Measurements from ENCODE around the gene KLHL7. TPM values are rescaled to one million over a fixed set of nuclear protein-coding genes. Genes with fewer than 3 reads are reported as not detected.
A peak's percentile ranks its signal among the peaks of the same experiment; 100 is the strongest.

Gene KLHL7
- total and polyA plus RNA-seq, 10 donors: 8.8 to 31.6 (median 20.1) TPM

GRCh38 chr7:23100697-23101096 is 4.9 kb upstream of the KLHL7 start:
- Histone ChIP-seq H3K27ac (no peak overlapping the region), H3K27me3 (replicated peaks in 1 of 7) (no peaks in the 10 kb centered on the region), H3K4me1 (peaks cover 0 to 8% (median 6%) of the 10 kb centered on the region in 6 donors), H3K36me3 (no peaks in the 10 kb centered on the region), H3K9me3 (peaks cover 0 to 14% (median 9%) of the 10 kb centered on the region in 8 donors), H3K4me3 (no peak overlapping the region)
- intact Hi-C loops (cut with DNase I; ENCODE audit: low total_unique reads): no loop called here
- DNase-seq: no peak
- 56 to 91% (median 76%) methylated on average over 2 of the region's 2 CpGs for WGBS, 5 donors
- no peak for TF ChIP-seq POLR2A (IDR thresholded peaks at IDR 0.05)
- TF ChIP-seq POLR2AphosphoS5 (IDR thresholded peaks at IDR 0.05): no peak
- no peak for TF ChIP-seq CTCF (IDR thresholded peaks at IDR 0.05 in 8 of 11, conservative IDR thresholded peaks at IDR 0.05 in 3 of 11)

GRCh38 chr7:23105086-23105643 is 420 bp upstream of the KLHL7 start:
- Histone ChIP-seq H3K4me3 (peak overlapping the region; percentile 72 to 96 (median 84)), H3K9me3 (peaks cover 0 to 9% (median 2%) of the 10 kb centered on the region in 8 donors), H3K4me1 (peaks cover 14 to 47% (median 39%) of the 10 kb centered on the region in 6 donors), H3K36me3 (no peaks in the 10 kb centered on the region), H3K27ac (peak overlapping the region; percentile 90 to 96 (median 95)), H3K27me3 (replicated peaks in 1 of 7) (no peaks in the 10 kb centered on the region)
- DNase-seq: no peak
- WGBS, 5 donors: 0 to 3% (median 1%) methylated on average over 19 of the region's 19 CpGs
- TF ChIP-seq POLR2A (IDR thresholded peaks at IDR 0.05): no peak
- intact Hi-C loops (cut with DNase I; ENCODE audit: low total_unique reads): loop anchor here (5.0 kb wide), 1 partner anchor 77 kb away; the partner anchor contains the start of gene NUP42

- H3K9me3 ChIP-seq: peaks cover 0 to 9% (median 2%) of the 10 kb centered on the region in 8 donors
- H3K36me3 ChIP-seq: no peaks in the 10 kb centered on the region
- H3K27ac ChIP-seq: peak overlapping the region; percentile 90 to 96 (median 95)
- H3K4me1 ChIP-seq: peaks cover 14 to 48% (median 40%) of the 10 kb centered on the region in 6 donors
- H3K4me3 ChIP-seq: peak overlapping the region; percentile 72 to 96 (median 84)
- no peaks in the 10 kb centered on the region for H3K27me3 ChIP-seq (replicated peaks in 1 of 7)
- peak; percentile 90 for DNase-seq
- TF ChIP-seq POLR2AphosphoS5 (IDR thresholded peaks at IDR 0.05) (no peak), CTCF (IDR thresholded peaks at IDR 0.05 in 8 of 11, conservative IDR thresholded peaks at IDR 0.05 in 3 of 11) (no peak), POLR2A (IDR thresholded peaks at IDR 0.05) (no peak)
- intact Hi-C loops (cut with DNase I; ENCODE audit: low total_unique reads): loop anchor here (5.0 kb wide), 1 partner anchor 76 kb away; the partner anchor contains the start of gene NUP42
- WGBS, 5 donors: 0 to 1% (median 0%) methylated on average over 28 to 46 of the region's 46 CpGs
These were observed 655 bp downstream of the KLHL7 start for GRCh38 chr7:23106057-23106822.

GRCh38 chr7:23106823-23107663 is 1.5 kb downstream of the KLHL7 start:
- Histone ChIP-seq H3K27me3 (replicated peaks in 1 of 7) (no peaks in the 10 kb centered on the region), H3K4me3 (peak overlapping the region; percentile 72 to 96 (median 84)), H3K27ac (peak overlapping the region in 5 of 8 donors; percentile 95 to 96 (median 96)), H3K36me3 (no peaks in the 10 kb centered on the region), H3K9me3 (peaks cover 0 to 7% (median 1%) of the 10 kb centered on the region in 8 donors), H3K4me1 (peaks cover 14 to 48% (median 40%) of the 10 kb centered on the region in 6 donors)
- intact Hi-C loops (cut with DNase I; ENCODE audit: low total_unique reads): loop anchor here (5.0 kb wide), 1 partner anchor 75 kb away; the partner anchor contains the start of gene NUP42
- WGBS, 5 donors: 29 to 34% (median 30%) methylated on average over 9 of the region's 9 CpGs
- TF ChIP-seq CTCF (IDR thresholded peaks at IDR 0.05 in 8 of 11, conservative IDR thresholded peaks at IDR 0.05 in 3 of 11) (no peak), POLR2A (IDR thresholded peaks at IDR 0.05) (no peak), POLR2AphosphoS5 (IDR thresholded peaks at IDR 0.05) (no peak)
- no peak for DNase-seq
